Breast epithelium (tissue), 4 donors: ENCODE data around the gene OBSCN. TPM values are rescaled to one million over a fixed set of nuclear protein-coding genes. Genes with fewer than 3 reads are reported as not detected.

Experiments used
- DNase-seq, 2 donors: peaks; one replicate each; pipeline ENCODE4 v3.0.0-alpha.2; 2019; ENCODE audit warnings: low spot score in 2 of 2
- H3K27ac ChIP-seq, 2 donors: fragments of 200-600 bp; sonication (generic) in 1 of 2; one replicate each; pipeline ENCODE4 v1.5.1; 2016 to 2019; ENCODE audit warnings: mild to moderate bottlenecking in 1 of 2
- H3K27me3 ChIP-seq, 2 donors: fragments of 200-600 bp; sonication (generic) in 1 of 2; one replicate each; pipeline versions ENCODE4 v1.5.1 to v1.6.0; 2017 to 2019; ENCODE audit warnings: control low read depth in 1 of 2, mild to moderate bottlenecking in 1 of 2
- H3K36me3 ChIP-seq: fragments of 200-600 bp; one replicate; pipeline ENCODE4 v1.5.1; 2019
- H3K4me1 ChIP-seq, 2 donors: fragments of 200-600 bp; sonication (generic); one replicate each; pipeline ENCODE4 v1.5.1; 2016 to 2019; ENCODE audit warnings: control low read depth in 1 of 2
- H3K4me3 ChIP-seq, 3 donors: fragments of 200-600 bp; sonication (generic); 1 replicate in 2 of 3; 2 replicates in 1 of 3; pipeline ENCODE4 v1.5.1; 2016 to 2019; ENCODE audit warnings: mild to moderate bottlenecking in 3 of 3, moderate library complexity in 2 of 3
- H3K9me3 ChIP-seq, 2 donors: fragments of 200-600 bp; sonication (generic) in 1 of 2; one replicate each; pipeline ENCODE4 v1.5.1; 2016 to 2019; ENCODE audit warnings: control low read depth in 1 of 2
- POLR2A ChIP-seq: fragments of 450-650 bp; IDR thresholded peaks from one replicate; pipeline ENCODE4 v1.6.1; 2016; ENCODE audit warnings: antibody characterized with exemption, mild to moderate bottlenecking, moderate library complexity
- POLR2AphosphoS5 ChIP-seq, 3 donors: sonication (generic); formaldehyde crosslinking; IDR thresholded peaks; one replicate each; pipeline ENCODE4 v1.6.1; 2017; ENCODE audit warnings: antibody characterized with exemption in 3 of 3
- intact Hi-C: fragments of 100-400 bp; cut with DNase I; formaldehyde crosslinking; loops from one replicate; pipeline ENCODE4 v1.15.1; 2023; ENCODE audit warnings: low total_unique reads
- total RNA-seq, 3 donors: library from RNA; depleted of rRNA; stranded (reverse); fragments of >200 nt; gene quantifications; one replicate each; pipeline ENCODE4 v1.1.0, GENCODE V29; 2016
- TF ChIP-seq, protein P1 (sequence below), 3 donors: fragments of 450-650 bp; IDR thresholded peaks; one replicate each; pipeline ENCODE4 v1.5.1; 2016 to 2017; ENCODE audit warnings: antibody characterized with exemption in 3 of 3, mild to moderate bottlenecking in 3 of 3, moderate library complexity in 3 of 3

The OBSCN gene, protein sequence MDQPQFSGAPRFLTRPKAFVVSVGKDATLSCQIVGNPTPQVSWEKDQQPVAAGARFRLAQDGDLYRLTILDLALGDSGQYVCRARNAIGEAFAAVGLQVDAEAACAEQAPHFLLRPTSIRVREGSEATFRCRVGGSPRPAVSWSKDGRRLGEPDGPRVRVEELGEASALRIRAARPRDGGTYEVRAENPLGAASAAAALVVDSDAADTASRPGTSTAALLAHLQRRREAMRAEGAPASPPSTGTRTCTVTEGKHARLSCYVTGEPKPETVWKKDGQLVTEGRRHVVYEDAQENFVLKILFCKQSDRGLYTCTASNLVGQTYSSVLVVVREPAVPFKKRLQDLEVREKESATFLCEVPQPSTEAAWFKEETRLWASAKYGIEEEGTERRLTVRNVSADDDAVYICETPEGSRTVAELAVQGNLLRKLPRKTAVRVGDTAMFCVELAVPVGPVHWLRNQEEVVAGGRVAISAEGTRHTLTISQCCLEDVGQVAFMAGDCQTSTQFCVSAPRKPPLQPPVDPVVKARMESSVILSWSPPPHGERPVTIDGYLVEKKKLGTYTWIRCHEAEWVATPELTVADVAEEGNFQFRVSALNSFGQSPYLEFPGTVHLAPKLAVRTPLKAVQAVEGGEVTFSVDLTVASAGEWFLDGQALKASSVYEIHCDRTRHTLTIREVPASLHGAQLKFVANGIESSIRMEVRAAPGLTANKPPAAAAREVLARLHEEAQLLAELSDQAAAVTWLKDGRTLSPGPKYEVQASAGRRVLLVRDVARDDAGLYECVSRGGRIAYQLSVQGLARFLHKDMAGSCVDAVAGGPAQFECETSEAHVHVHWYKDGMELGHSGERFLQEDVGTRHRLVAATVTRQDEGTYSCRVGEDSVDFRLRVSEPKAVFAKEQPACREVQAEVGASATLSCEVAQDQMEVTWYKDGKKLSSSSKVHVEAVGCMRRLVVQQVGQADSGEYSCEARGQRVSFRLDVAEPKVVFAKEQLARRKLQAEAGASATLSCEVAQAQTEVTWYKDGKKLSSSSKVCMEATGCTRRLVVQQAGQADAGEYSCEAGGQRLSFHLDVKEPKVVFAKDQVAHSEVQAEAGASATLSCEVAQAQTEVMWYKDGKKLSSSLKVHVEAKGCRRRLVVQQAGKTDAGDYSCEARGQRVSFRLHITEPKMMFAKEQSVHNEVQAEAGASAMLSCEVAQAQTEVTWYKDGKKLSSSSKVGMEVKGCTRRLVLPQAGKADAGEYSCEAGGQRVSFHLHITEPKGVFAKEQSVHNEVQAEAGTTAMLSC (N-terminal part only)
- 10 to 100 TPM in 2 of 3 donors, 1 to 10 TPM in 1; 3.0 to 40.0 (median 27.9) TPM for total RNA-seq

- intact Hi-C loops, result no loop called here
- DNase-seq, result peak in 1 of 2 donors; percentile 11
- H3K4me3 ChIP-seq, result no peak within 1 kb of the TSS
- no peaks in the 10 kb centered on the region for H3K27me3 ChIP-seq
- TF ChIP-seq, protein P1, sequence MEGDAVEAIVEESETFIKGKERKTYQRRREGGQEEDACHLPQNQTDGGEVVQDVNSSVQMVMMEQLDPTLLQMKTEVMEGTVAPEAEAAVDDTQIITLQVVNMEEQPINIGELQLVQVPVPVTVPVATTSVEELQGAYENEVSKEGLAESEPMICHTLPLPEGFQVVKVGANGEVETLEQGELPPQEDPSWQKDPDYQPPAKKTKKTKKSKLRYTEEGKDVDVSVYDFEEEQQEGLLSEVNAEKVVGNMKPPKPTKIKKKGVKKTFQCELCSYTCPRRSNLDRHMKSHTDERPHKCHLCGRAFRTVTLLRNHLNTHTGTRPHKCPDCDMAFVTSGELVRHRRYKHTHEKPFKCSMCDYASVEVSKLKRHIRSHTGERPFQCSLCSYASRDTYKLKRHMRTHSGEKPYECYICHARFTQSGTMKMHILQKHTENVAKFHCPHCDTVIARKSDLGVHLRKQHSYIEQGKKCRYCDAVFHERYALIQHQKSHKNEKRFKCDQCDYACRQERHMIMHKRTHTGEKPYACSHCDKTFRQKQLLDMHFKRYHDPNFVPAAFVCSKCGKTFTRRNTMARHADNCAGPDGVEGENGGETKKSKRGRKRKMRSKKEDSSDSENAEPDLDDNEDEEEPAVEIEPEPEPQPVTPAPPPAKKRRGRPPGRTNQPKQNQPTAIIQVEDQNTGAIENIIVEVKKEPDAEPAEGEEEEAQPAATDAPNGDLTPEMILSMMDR (IDR thresholded peaks at IDR 0.05), result no peak
- TF ChIP-seq POLR2A, result no peak
- no peak for TF ChIP-seq POLR2AphosphoS5 (IDR thresholded peaks at IDR 0.05)
- H3K36me3 ChIP-seq, result no peaks in the 10 kb centered on the region
- H3K4me1 ChIP-seq, result no peaks in the 10 kb centered on the region
- H3K27ac ChIP-seq, result no peak within 1 kb of the TSS
- H3K9me3 ChIP-seq, result peaks cover 0 to 3% of the 10 kb centered on the region in 2 donors
Observed at GRCh38 chr1:228207851-228208821, at the start of gene OBSCN. OBSCN (plus strand) TSS chr1:228208044; CDS start chr1:228211784, 3,740 bp downstream.

- H3K4me3 ChIP-seq, result peak overlapping the region in 2 of 3 donors; percentile 11 to 46
- intact Hi-C loops, result no loop called here
- H3K27me3 ChIP-seq, result peaks cover 0 to 18% of the 10 kb centered on the region in 2 donors
- H3K9me3 ChIP-seq, result no peaks in the 10 kb centered on the region
- H3K27ac ChIP-seq, result peak overlapping the region in 1 of 2 donors; percentile 43
- H3K36me3 ChIP-seq, result no peaks in the 10 kb centered on the region
- H3K4me1 ChIP-seq, result peaks cover 0 to 4% of the 10 kb centered on the region in 2 donors
- TF ChIP-seq POLR2AphosphoS5 (IDR thresholded peaks at IDR 0.05), result no peak
- TF ChIP-seq, protein P1 (IDR thresholded peaks at IDR 0.05), result no peak
- no peak for TF ChIP-seq POLR2A
- DNase-seq, result no peak
Observed at GRCh38 chr1:228158151-228159007, 49.5 kb upstream of the OBSCN start.

DNA sequence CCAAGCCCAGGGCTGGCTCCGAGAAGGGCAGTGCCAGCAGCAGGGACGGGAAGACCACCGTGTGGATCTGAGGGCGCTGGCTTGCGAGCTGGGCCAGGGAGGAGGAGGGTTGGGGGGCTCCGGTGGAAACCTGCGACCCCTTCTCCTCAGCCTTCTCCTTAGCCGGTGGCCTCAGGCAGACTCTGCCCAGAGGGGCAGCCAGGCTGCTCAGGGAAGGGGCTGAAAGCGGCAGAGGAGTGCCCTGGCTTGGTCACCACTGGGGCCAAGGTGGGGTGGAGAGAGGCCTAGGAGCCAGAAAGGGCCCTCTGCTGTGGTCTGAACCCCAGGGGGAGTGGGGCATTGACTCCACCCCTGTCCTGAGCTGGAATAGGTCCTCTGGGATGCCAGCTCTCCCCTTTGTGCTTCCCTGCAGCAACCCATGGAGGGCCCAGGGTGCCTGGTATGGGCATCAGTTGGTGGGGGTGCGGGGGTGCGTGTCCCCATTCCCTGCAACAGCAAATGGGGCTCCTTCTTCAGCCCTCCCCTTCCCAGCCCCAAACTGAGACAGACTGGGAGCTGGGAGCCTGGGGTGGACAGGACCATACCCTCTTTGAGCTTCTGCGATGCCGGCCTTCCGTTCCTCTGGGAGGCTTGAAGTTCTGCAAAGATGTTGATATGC lies 48.7 kb upstream of the OBSCN start:
- no peak for DNase-seq
- TF ChIP-seq, protein P1 (IDR thresholded peaks at IDR 0.05), result no peak
- TF ChIP-seq POLR2A (no peak), POLR2AphosphoS5 (IDR thresholded peaks at IDR 0.05) (no peak)

More for the DNA sequence above, 48.7 kb upstream of the OBSCN start:
- no peak overlapping the region for H3K27ac ChIP-seq
- intact Hi-C loops, result no loop called here
- H3K4me3 ChIP-seq, result peak overlapping the region in 1 of 3 donors; percentile 46
- H3K4me1 ChIP-seq, result peaks cover 0 to 5% of the 10 kb centered on the region in 2 donors
- no peaks in the 10 kb centered on the region for H3K9me3 ChIP-seq
- H3K27me3 ChIP-seq, result peaks cover 0 to 18% of the 10 kb centered on the region in 2 donors
- H3K36me3 ChIP-seq, result no peaks in the 10 kb centered on the region
